MG63 (cell line): ENCODE measurements around the gene CAB39L. TPM values are rescaled to one million over a fixed set of nuclear protein-coding genes. Genes with fewer than 3 reads are reported as not detected.
A peak's percentile ranks its signal among the peaks of the same experiment; 100 is the strongest.

Source experiments
- DNase-seq: peaks from one replicate; pipeline ENCODE4 v3.0.0-alpha.2; 2020
- H3K27me3 ChIP-seq: fragments of 250-450 bp; sonication (Bioruptor Pico); 2 replicates; pipeline ENCODE4 v1.5.1; 2020; ENCODE audit warnings: mild to moderate bottlenecking, moderate library complexity
- H3K36me3 ChIP-seq: fragments of 250-450 bp; sonication (Bioruptor Pico); 2 replicates; pipeline ENCODE4 v1.5.1; 2020; ENCODE audit warnings: mild to moderate bottlenecking, moderate library complexity
- H3K4me3 ChIP-seq: fragments of 250-450 bp; sonication (Bioruptor Pico); 2 replicates; pipeline ENCODE4 v1.5.1; 2020; ENCODE audit warnings: mild to moderate bottlenecking, moderate library complexity
- H3K9me3 ChIP-seq: fragments of 250-450 bp; sonication (Bioruptor Pico); 2 replicates; pipeline ENCODE4 v1.5.1; 2020; ENCODE audit warnings: mild to moderate bottlenecking, moderate library complexity
- total RNA-seq: library from RNA; depleted of rRNA; stranded (reverse); fragments of >200 nt; shearing (Covaris generic); gene quantifications from 2 replicates; pipeline ENCODE4 v1.2.3, GENCODE V29; 2014; ENCODE audit warnings: low replicate concordance

The CAB39L gene
- total RNA-seq, 1 experiment from 2014 or later, result 5.4 TPM

GRCh38 chr13:49315036-49315565 lies 128.8 kb downstream of the CAB39L start:
- Histone ChIP-seq H3K27me3 (no peaks in the 10 kb centered on the region), H3K36me3 (no peaks in the 10 kb centered on the region), H3K4me3 (no peak overlapping the region), H3K9me3 (no peaks in the 10 kb centered on the region)
- DNase-seq, result no peak

GRCh38 chr13:49314344-49314882 lies 129.5 kb downstream of the CAB39L start:
- Histone ChIP-seq H3K9me3 (no peaks in the 10 kb centered on the region), H3K36me3 (no peaks in the 10 kb centered on the region), H3K4me3 (no peak overlapping the region), H3K27me3 (no peaks in the 10 kb centered on the region)
- no peak for DNase-seq

- Histone ChIP-seq H3K36me3 (no peaks in the 10 kb centered on the region; the same call in 1 of the 2 replicates), H3K27me3 (no peaks in the 10 kb centered on the region), H3K9me3 (no peaks in the 10 kb centered on the region), H3K4me3 (no peak overlapping the region)
- DNase-seq, result no peak
Measured at GRCh38 chr13:49311816-49312215, 132.0 kb downstream of the CAB39L start.

- Histone ChIP-seq H3K27me3 (no peaks in the 10 kb centered on the region), H3K9me3 (no peaks in the 10 kb centered on the region), H3K36me3 (no peaks in the 10 kb centered on the region; the same call in 1 of the 2 replicates), H3K4me3 (no peak overlapping the region)
- no peak for DNase-seq
Measured at GRCh38 chr13:49310251-49310650, 133.6 kb downstream of the CAB39L start.

GRCh38 chr13:49308921-49309408 lies 134.9 kb downstream of the CAB39L start:
- DNase-seq, result no peak
- Histone ChIP-seq H3K9me3 (no peaks in the 10 kb centered on the region), H3K27me3 (no peaks in the 10 kb centered on the region), H3K4me3 (no peak overlapping the region), H3K36me3 (no peaks in the 10 kb centered on the region; the same call in 1 of the 2 replicates)

GRCh38 chr13:49308097-49308875 lies 135.6 kb downstream of the CAB39L start:
- no peaks in the 10 kb centered on the region for H3K27me3 ChIP-seq
- peak; percentile 87 for DNase-seq
- H3K36me3 ChIP-seq, result no peaks in the 10 kb centered on the region; the same call in 1 of the 2 replicates
- H3K4me3 ChIP-seq, result no peak overlapping the region
- H3K9me3 ChIP-seq, result no peaks in the 10 kb centered on the region

GRCh38 chr13:49307365-49307764 lies 136.5 kb downstream of the CAB39L start:
- Histone ChIP-seq H3K9me3 (no peaks in the 10 kb centered on the region), H3K36me3 (no peaks in the 10 kb centered on the region; the same call in 1 of the 2 replicates), H3K4me3 (no peak overlapping the region), H3K27me3 (no peaks in the 10 kb centered on the region)
- peak; percentile 25 for DNase-seq

GRCh38 chr13:49305792-49306425 lies 138.0 kb downstream of the CAB39L start:
- no peaks in the 10 kb centered on the region for H3K9me3 ChIP-seq
- H3K27me3 ChIP-seq, result no peaks in the 10 kb centered on the region
- no peaks in the 10 kb centered on the region; the same call in 1 of the 2 replicates for H3K36me3 ChIP-seq
- H3K4me3 ChIP-seq, result no peak overlapping the region
- no peak for DNase-seq

- Histone ChIP-seq H3K9me3 (no peaks in the 10 kb centered on the region), H3K4me3 (no peak overlapping the region), H3K27me3 (no peaks in the 10 kb centered on the region), H3K36me3 (no peaks in the 10 kb centered on the region; the same call in 1 of the 2 replicates)
- DNase-seq, result no peak
Measured at GRCh38 chr13:49304763-49305700, 138.8 kb downstream of the CAB39L start.

GRCh38 chr13:49304356-49304755 lies 139.5 kb downstream of the CAB39L start:
- Histone ChIP-seq H3K36me3 (no peaks in the 10 kb centered on the region; the same call in 1 of the 2 replicates), H3K27me3 (no peaks in the 10 kb centered on the region), H3K9me3 (no peaks in the 10 kb centered on the region), H3K4me3 (no peak overlapping the region)
- DNase-seq, result no peak

GRCh38 chr13:49303533-49304252 lies 140.2 kb downstream of the CAB39L start:
- no peaks in the 10 kb centered on the region for H3K9me3 ChIP-seq
- no peaks in the 10 kb centered on the region for H3K27me3 ChIP-seq
- no peak overlapping the region for H3K4me3 ChIP-seq
- no peak for DNase-seq
- no peaks in the 10 kb centered on the region; the same call in 1 of the 2 replicates for H3K36me3 ChIP-seq

GRCh38 chr13:49302817-49303216 lies 141.0 kb downstream of the CAB39L start:
- DNase-seq, result no peak
- Histone ChIP-seq H3K36me3 (no peaks in the 10 kb centered on the region), H3K4me3 (no peak overlapping the region), H3K9me3 (no peaks in the 10 kb centered on the region), H3K27me3 (no peaks in the 10 kb centered on the region)

- no peak for DNase-seq
- H3K4me3 ChIP-seq, result no peak overlapping the region
- no peaks in the 10 kb centered on the region for H3K36me3 ChIP-seq
- no peaks in the 10 kb centered on the region for H3K27me3 ChIP-seq
- no peaks in the 10 kb centered on the region for H3K9me3 ChIP-seq
Measured at GRCh38 chr13:49302222-49302621, 141.6 kb downstream of the CAB39L start.

- Histone ChIP-seq H3K27me3 (no peaks in the 10 kb centered on the region), H3K36me3 (no peaks in the 10 kb centered on the region), H3K9me3 (no peaks in the 10 kb centered on the region), H3K4me3 (no peak overlapping the region)
- DNase-seq, result peak; percentile 57
Measured at GRCh38 chr13:49300739-49301589, 142.9 kb downstream of the CAB39L start.

- Histone ChIP-seq H3K9me3 (no peaks in the 10 kb centered on the region), H3K4me3 (no peak overlapping the region), H3K36me3 (no peaks in the 10 kb centered on the region), H3K27me3 (no peaks in the 10 kb centered on the region)
- DNase-seq, result no peak
Measured at GRCh38 chr13:49300276-49300675, 143.6 kb downstream of the CAB39L start.
